GM18517 (cell line): ENCODE measurements around the gene ATP8A2.

Source experiments
- ATAC-seq: cut with Tn5 transposase; IDR thresholded peaks from one replicate; pipeline ENCODE4 v1.9.1; 2021; ENCODE audit warnings: mild to moderate bottlenecking, moderate library complexity; ENCODE audit not compliant: unreplicated experiment

The ATP8A2 gene

DNA sequence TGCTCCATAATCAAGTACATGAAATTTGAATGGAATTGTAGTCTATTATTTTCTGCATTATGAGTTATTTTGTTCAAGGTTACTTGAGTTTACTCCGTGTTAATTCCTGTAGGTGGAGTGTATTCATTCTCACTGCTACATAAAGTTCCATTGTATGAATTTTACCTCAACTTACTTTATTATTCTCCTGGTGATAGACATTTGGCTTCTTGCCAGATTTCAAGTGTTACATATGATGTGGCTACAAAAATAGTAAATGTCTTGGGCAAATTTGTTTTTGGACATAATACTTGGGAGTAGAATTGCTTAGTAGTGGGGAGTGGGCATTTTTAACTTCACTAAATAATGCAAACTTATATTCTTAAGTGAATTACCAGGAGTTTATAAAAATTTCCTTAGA, 351.1 kb downstream of the ATP8A2 start:
- ATAC-seq = no peak

- ATAC-seq = no peak
These were observed 353.3 kb downstream of the ATP8A2 start for GRCh38 chr13:25725104-25725503.

- ATAC-seq = no peak
These were observed 355.5 kb downstream of the ATP8A2 start for GRCh38 chr13:25727250-25727649.

- no peak for ATAC-seq
These were observed 356.0 kb downstream of the ATP8A2 start for GRCh38 chr13:25727810-25728209.

DNA sequence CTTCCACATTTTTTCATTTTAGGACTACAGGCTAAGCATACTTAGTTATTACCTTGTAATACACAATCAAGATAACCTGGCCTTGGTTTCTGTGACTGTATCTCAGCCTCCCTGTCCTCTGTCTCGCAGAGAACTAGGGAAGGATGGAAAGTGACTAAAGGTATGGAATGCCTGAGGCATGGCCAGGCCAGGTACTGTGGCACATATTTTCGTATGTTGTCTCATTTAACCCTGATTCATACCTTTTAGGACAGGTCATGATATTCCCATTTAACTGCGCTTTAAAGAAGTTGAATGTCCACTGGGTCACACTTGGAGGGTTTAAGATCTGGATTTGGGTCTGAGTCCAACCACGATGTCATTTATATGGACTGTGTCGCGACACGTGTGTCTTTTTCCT, 357.4 kb downstream of the ATP8A2 start:
- ATAC-seq = no peak

DNA sequence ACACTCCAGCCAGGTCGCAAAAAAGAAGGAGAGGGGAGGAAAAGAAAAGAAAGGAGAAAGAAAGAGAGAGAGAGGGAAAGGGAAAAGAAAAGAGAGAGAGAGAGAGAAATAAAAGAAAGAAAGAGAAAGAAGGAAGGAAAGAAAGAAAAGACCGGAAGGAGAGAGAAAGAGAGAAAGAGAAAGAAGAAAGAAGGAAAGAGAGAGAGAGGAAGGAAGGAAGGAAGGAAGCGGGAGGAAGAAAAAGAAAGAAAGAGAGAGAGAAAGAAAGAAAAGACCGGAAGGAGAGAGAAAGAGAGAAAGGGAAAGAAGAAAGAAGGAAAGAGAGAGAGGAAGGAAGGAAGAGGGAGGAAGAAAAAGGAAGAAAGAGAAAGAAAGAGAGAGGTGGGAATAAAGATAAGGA, 359.3 kb downstream of the ATP8A2 start:
- ATAC-seq = no peak

DNA sequence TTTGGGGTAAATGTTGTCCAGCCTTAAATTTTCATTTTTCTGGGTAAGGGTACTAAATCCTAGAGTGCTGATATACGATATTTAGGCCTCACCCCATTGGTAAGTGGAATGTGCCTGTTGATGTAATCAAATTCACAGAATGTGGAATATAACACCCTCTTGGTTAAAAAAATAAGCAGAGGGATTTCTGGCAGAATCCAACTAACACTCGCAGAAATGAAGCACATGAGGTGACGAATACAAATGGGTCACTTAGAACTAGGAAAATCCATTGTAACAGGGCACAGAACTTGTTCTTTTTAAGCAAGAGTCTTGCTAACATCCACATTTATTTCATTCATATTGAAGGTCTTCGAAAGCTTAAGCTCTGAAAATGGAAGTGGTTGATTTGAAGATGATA, 359.8 kb downstream of the ATP8A2 start:
- ATAC-seq = no peak

- no peak for ATAC-seq
These were observed 360.5 kb downstream of the ATP8A2 start for GRCh38 chr13:25732111-25732865.

GRCh38 chr13:25733001-25733491, 361.3 kb downstream of the ATP8A2 start:
- no peak for ATAC-seq

GRCh38 chr13:25733696-25734435, 362.1 kb downstream of the ATP8A2 start:
- ATAC-seq = no peak

DNA sequence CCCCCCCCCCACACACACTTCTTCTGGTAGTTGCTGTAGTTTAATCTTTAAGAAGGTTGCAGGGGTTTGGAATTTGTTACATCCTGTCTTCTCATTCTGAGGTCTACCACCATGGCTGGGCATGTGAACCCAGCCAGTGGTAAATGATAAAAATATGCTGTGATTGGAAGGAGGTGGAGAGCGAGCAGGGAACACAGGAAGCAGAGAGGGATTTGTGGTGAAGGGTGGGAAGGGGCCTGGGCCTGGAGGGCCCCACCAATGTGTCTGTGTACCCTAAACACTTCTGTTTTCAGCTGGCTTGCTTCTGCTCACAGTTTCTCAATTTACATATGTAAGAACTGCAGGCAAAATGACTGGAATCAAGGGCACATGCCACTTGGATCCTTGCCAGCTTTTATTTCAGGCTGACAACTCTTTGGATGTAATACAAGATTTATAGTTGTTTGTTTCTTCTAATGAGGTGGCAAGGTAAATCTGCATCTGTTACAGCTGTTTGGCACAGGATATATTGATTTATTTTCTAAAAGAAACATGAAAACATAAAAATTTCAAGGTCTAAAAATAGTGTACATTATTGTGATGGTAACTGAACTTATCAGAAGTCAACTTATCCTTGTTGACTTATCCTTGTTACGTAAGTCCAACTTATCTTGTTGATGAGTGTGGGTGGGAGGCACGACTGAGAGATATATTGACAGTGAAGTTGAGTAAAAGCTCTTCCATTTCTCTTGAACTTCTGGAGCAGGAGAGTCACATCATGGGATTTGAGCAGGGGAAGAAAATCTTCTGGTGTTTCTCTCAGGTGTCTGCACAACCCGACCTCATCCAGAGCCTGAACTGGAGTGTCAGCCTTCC, 366.8 kb downstream of the ATP8A2 start:
- ATAC-seq = no peak

GRCh38 chr13:25739376-25739775, 367.6 kb downstream of the ATP8A2 start:
- ATAC-seq = no peak

GRCh38 chr13:25741796-25742195, 370.0 kb downstream of the ATP8A2 start:
- ATAC-seq = no peak

DNA sequence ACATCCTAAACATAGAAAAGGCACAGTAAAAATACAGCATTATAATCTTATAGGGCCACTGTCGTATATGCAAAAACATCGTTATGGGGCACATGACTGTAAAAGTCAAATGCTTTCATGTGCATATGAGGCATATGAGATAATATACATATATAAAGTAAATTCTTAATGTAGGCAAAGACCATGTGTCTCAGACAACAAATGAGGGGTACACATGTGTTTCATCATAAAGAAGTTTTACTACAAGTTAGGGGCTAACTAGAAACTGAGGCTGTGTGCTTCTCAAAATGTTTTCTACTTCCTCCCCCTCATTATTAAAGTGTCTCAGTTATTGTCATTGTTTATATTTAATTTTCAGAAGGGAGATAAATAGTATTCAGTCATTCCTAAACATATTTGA, 370.4 kb downstream of the ATP8A2 start:
- no peak for ATAC-seq

DNA sequence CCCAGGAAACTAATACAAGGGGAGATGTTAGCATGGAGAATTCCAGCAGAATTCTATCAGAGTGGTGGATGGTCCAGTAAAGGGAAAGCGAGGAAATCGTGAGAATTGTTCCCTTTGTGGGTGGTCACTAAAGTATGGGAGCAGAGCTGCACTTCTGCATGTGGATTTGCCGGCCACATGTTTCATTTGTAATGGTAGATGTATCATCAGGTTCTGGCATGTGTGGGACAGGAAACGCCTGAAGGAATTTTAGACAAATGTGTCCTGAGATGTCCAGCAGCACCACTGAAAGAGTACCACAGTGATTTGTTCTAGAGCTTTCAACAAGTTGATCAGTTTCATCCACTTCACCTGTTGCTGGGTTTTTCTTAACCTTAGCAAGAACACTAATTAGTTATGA, 371.6 kb downstream of the ATP8A2 start:
- no peak for ATAC-seq

GRCh38 chr13:25744178-25744577, 372.4 kb downstream of the ATP8A2 start:
- ATAC-seq = no peak

DNA sequence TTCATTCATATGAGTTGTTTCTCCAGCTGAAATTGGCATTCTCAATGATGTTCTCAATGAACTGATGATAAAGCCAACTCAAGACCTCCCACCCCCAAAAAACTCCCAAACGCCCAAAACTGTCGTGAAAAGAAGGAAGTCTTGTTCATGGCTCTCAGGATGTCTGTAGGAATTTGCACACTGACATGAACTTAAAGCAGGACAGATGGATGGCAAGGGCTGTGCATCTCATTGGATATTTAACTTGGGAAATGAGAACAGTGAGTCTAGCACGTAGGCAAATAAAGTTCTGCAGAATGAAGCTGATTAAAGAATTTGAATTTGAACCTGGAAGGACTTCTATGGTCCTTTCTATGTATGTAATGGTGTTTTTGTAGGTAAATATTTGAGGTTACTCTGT, 374.4 kb downstream of the ATP8A2 start:
- no peak for ATAC-seq

DNA sequence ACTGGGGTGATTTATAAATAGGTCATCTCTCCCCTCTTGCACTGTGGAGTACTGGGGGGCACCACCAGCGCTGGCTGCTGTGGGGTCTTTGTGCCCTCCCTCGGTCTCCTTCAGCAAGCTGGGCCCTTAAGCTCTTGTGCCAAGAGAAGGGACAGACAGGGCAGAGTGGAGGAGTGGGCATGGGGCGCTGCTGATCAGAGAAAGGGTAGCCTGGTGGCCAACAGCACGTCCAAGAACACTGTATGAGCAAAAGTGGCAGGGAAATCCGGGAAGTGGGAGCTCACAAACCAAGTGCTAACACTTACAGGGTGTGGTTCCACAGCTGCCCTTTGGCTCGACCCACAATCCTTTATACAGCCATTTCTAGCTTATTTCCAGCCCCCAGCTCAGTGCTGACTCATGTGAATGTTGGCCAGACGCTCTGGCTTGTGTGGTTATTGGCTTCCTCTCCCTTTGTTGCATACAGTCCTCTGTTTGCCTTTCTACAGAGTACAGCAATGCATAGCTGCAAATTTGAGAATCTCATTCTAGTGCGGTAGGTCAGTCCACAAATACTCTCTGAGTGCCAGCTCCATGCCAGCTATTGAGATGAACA, 381.3 kb downstream of the ATP8A2 start:
- no peak for ATAC-seq

GRCh38 chr13:25753976-25754375, 382.2 kb downstream of the ATP8A2 start:
- no peak for ATAC-seq

GRCh38 chr13:25756251-25756650, 384.5 kb downstream of the ATP8A2 start:
- ATAC-seq = no peak

GRCh38 chr13:25756912-25757311, 385.1 kb downstream of the ATP8A2 start:
- ATAC-seq = no peak
